K562 (cell line): Measurements from ENCODE around the gene NRDE2. TPM values are rescaled to one million over a fixed set of nuclear protein-coding genes. Genes with fewer than 3 reads are reported as not detected.

ENCODE experiments used
- ATAC-seq: fragments of 200-7000 bp; cut with Tn5 transposase; 3 replicates; pipeline ENCODE4 v1.9.1; 2020; ENCODE audit warnings: moderate library complexity
- BruUV-seq: library from RNA; stranded (reverse); fragments of 400-500 nt; replicated peaks from 2 replicates; lab custom pipeline; 2021; lab: Mats Ljungman, UMichigan
- CTCF ChIA-PET: fragments of 300-600 bp; formaldehyde crosslinking; extraction: SDS; loops from one replicate; lab custom pipeline; 2021; ENCODE audit warnings: low intra/inter-chr PET ratio; lab: Yijun Ruan, JAX
- POLR2A ChIA-PET: fragments of 300-600, 350-650 bp; sonication (Branson Sonifier 250); formaldehyde crosslinking; extraction: SDS; loops from one replicate; lab custom pipeline; 2021; ENCODE audit warnings: antibody characterized with exemption, inconsistent platforms; lab: Yijun Ruan, JAX
- DNase-seq, 4 experiments: peaks; one replicate each; pipeline versions ENCODE4 v3.0.0 to v3.0.0-alpha.2; 2011 to 2018; ENCODE audit warnings: low spot score in 3 of 4, mixed read lengths in 3 of 4; ENCODE audit errors: extremely low read depth in 1 of 4
- FAIRE-seq: peaks from 2 replicates; lab custom pipeline; 2011; peaks lifted over from hg19 to GRCh38; lab: Jason Lieb, UNC
- H2AFZ ChIP-seq: 2 replicates; pipeline ENCODE4 v1.6.0; 2011; ENCODE audit warnings: low read depth, low read length, control low read depth, inconsistent platforms
- H3K27ac ChIP-seq: fragments of 200-600 bp; 3 replicates; pipeline ENCODE4 v1.8.0; 2011; ENCODE audit warnings: low read depth, mild to moderate bottlenecking, control low read depth, inconsistent platforms, low read length, moderate library complexity, mixed read lengths; ENCODE audit errors: extremely low read depth
- H3K27me3 ChIP-seq, 2 experiments: fragments of 300-600 bp in 1 of 2; 2 replicates in 1 of 2; 3 replicates in 1 of 2; pipeline versions ENCODE4 v1.6.0 to v1.8.0; 2011; ENCODE audit warnings: inconsistent platforms in 2 of 2, low read length in 2 of 2, mild to moderate bottlenecking in 1 of 2, mixed read lengths in 1 of 2, moderate library complexity in 1 of 2; ENCODE audit not compliant: control insufficient read depth in 2 of 2, insufficient read depth in 2 of 2
- H3K36me3 ChIP-seq: fragments of 300-600 bp; 3 replicates; pipeline ENCODE4 v1.8.0; 2011; ENCODE audit warnings: mild to moderate bottlenecking, low read length, inconsistent platforms; ENCODE audit not compliant: control insufficient read depth, insufficient read depth
- H3K4me1 ChIP-seq, 2 experiments: fragments of 200-600 bp in 1 of 2; replicated peaks in 1 of 2; 2 replicates in 1 of 2; 3 replicates in 1 of 2; pipeline versions ENCODE4 v1.5.1 to v1.8.0; 2011; ENCODE audit warnings: inconsistent platforms in 2 of 2, low read length in 2 of 2, mild to moderate bottlenecking in 1 of 2, mixed read lengths in 1 of 2, moderate library complexity in 1 of 2; ENCODE audit not compliant: control insufficient read depth in 2 of 2, insufficient read depth in 2 of 2
- H3K4me2 ChIP-seq: 2 replicates; pipeline ENCODE4 v1.6.1; 2011; ENCODE audit warnings: low read length, control low read depth, inconsistent platforms, mixed read lengths; ENCODE audit not compliant: insufficient read depth
- H3K4me3 ChIP-seq: fragments of 200-600 bp; sonication (generic), shearing (Covaris generic); 2 replicates; pipeline ENCODE4 v1.5.1; 2016; ENCODE audit warnings: control low read depth, inconsistent platforms
- H3K79me2 ChIP-seq: fragments of 200-600 bp; 3 replicates; pipeline ENCODE4 v1.8.0; 2011; ENCODE audit warnings: low read length, inconsistent platforms; ENCODE audit not compliant: control insufficient read depth, insufficient read depth
- H3K9ac ChIP-seq, 2 experiments: 2 replicates each; pipeline versions ENCODE4 v1.6.0 to v1.6.1; 2011; ENCODE audit warnings: low read depth in 2 of 2, low read length in 2 of 2, control low read depth in 1 of 2, inconsistent platforms in 1 of 2, mild to moderate bottlenecking in 1 of 2, mixed read lengths in 1 of 2; ENCODE audit not compliant: insufficient read depth in 1 of 2
- H3K9me1 ChIP-seq: one replicate; pipeline ENCODE4 v1.6.0; 2011; ENCODE audit warnings: inconsistent platforms, mild to moderate bottlenecking, low read length, moderate library complexity; ENCODE audit not compliant: control insufficient read depth, insufficient read depth
- H3K9me3 ChIP-seq: replicated peaks from 2 replicates; pipeline ENCODE4 v1.5.1; 2011; ENCODE audit warnings: low read depth, low read length, inconsistent platforms; ENCODE audit not compliant: control insufficient read depth, insufficient read depth
- H4K20me1 ChIP-seq: replicated peaks from 2 replicates; pipeline ENCODE4 v1.6.1; 2011; ENCODE audit warnings: low read length, inconsistent platforms, mixed read lengths; ENCODE audit not compliant: control insufficient read depth, insufficient read depth
- ARID1B ChIP-seq: fragments of 450-650 bp; IDR thresholded peaks from 2 replicates; pipeline ENCODE4 v1.6.1; 2016; ENCODE audit warnings: antibody characterized with exemption, mild to moderate bottlenecking, inconsistent platforms
- BCL6 ChIP-seq: fragments of 250-450 bp; sonication (Bioruptor Pico); IDR thresholded peaks from 2 replicates; pipeline ENCODE4 v1.4.0; 2020
- C11orf30 ChIP-seq: fragments of 450-650 bp; IDR thresholded peaks from 2 replicates; pipeline ENCODE4 v1.6.1; 2016; ENCODE audit warnings: low read depth, mild to moderate bottlenecking
- CBFA2T2 ChIP-seq: fragments of 450-650 bp; conservative IDR thresholded peaks from 2 replicates; pipeline ENCODE4 v1.6.1; 2017; ENCODE audit warnings: mild to moderate bottlenecking
- CBFA2T3 ChIP-seq: fragments of 450-650 bp; IDR thresholded peaks from 2 replicates; pipeline ENCODE4 v1.6.1; 2017
- CBX8 ChIP-seq: fragments of 200-600 bp; sonication (generic); IDR thresholded peaks from 2 replicates; pipeline ENCODE4 v1.6.1; 2012; ENCODE audit warnings: borderline replicate concordance, mixed run types, low read depth, mild to moderate bottlenecking, moderate library complexity, mixed read lengths, low read length, control low read depth, inconsistent platforms; ENCODE audit not compliant: poor library complexity, severe bottlenecking; ENCODE audit errors: extremely low read depth
- FOXK2 ChIP-seq, 2 experiments: fragments of 450-650 bp; IDR thresholded peaks in 1 of 2; conservative IDR thresholded peaks in 1 of 2; 2 replicates each; pipeline ENCODE4 v1.6.1; 2016; ENCODE audit warnings: low read depth in 2 of 2, mild to moderate bottlenecking in 1 of 2
- FOXO4 ChIP-seq: fragments of 450-650 bp; formaldehyde crosslinking; IDR thresholded peaks from 2 replicates; pipeline ENCODE4 v1.4.0; 2020; ENCODE audit warnings: mild to moderate bottlenecking, moderate library complexity
- MAFG ChIP-seq: fragments of 450-650 bp; conservative IDR thresholded peaks from 2 replicates; pipeline ENCODE4 v1.6.1; 2016; ENCODE audit warnings: missing genetic modification characterization, missing compliant biosample characterization
- SRF ChIP-seq, 2 experiments: fragments of 250-450, 450-650 bp in 1 of 2; sonication (Bioruptor Pico) in 1 of 2; sonication (generic) in 1 of 2; formaldehyde crosslinking; IDR thresholded peaks; 2 replicates each; pipeline versions ENCODE4 v1.5.0 to v1.5.1; 2020 to 2022; ENCODE audit warnings: mild to moderate bottlenecking in 1 of 2, missing genetic modification reagents in 1 of 2
- TEAD1 ChIP-seq, 2 experiments: fragments of 450-650 bp in 1 of 2; sonication (generic) in 1 of 2; formaldehyde crosslinking; IDR thresholded peaks; 2 replicates each; pipeline versions ENCODE4 v1.4.0 to v1.8.0; 2020 to 2022; ENCODE audit warnings: mild to moderate bottlenecking in 2 of 2, missing genetic modification reagents in 1 of 2
- TEAD2 ChIP-seq: fragments of 450-650 bp; IDR thresholded peaks from 2 replicates; pipeline ENCODE4 v1.6.1; 2016; ENCODE audit warnings: missing genetic modification characterization, control low read depth, missing compliant biosample characterization
- VEZF1 ChIP-seq: fragments of 200-800 bp; sonication (Bioruptor generic); IDR thresholded peaks from 2 replicates; pipeline ENCODE4 v1.6.1; 2017; ENCODE audit warnings: missing genetic modification characterization, missing compliant biosample characterization
- ZEB2 ChIP-seq: fragments of 450-650 bp; IDR thresholded peaks from 2 replicates; pipeline ENCODE4 v1.6.1; 2016
- ZFP36 ChIP-seq: fragments of 150-350 bp; IDR thresholded peaks from 2 replicates; pipeline ENCODE4 v1.6.1; 2018; ENCODE audit warnings: low read length, low read depth; ENCODE audit not compliant: partially characterized antibody
- ZNF274 ChIP-seq: IDR thresholded peaks from 2 replicates; pipeline ENCODE4 v1.6.1; 2011; ENCODE audit warnings: low read depth, mild to moderate bottlenecking, low read length, moderate library complexity, borderline replicate concordance
- ZNF277 ChIP-seq: fragments of 250-450 bp; sonication (Bioruptor Pico); IDR thresholded peaks from 2 replicates; pipeline ENCODE4 v1.8.0; 2022; ENCODE audit warnings: inconsistent platforms, mild to moderate bottlenecking, moderate library complexity, borderline replicate concordance
- ZNF384 ChIP-seq: IDR thresholded peaks from 2 replicates; pipeline ENCODE4 v1.6.1; 2012; ENCODE audit warnings: low read depth, low read length, improper control_type of control experiment
- WGBS: fragments of 100-300 bp; shearing (Covaris generic); methylation state at CpG from one replicate; pipeline ENCODE4 v1.1.6; 2016; ENCODE audit warnings: low coverage, mixed read lengths; ENCODE audit not compliant: insufficient coverage; ENCODE audit errors: missing lambda C conversion rate; 5-methylcytosine and 5-hydroxymethylcytosine counted together
- in situ Hi-C: fragments of 300-500 bp; cut with MboI; formaldehyde crosslinking; loops from 4 replicates; pipeline ENCODE4 v1.15.0; 2018; ENCODE audit warnings: inconsistent platforms, mixed read lengths
- intact Hi-C: fragments of 100-400 bp; cut with micrococcal nuclease; formaldehyde crosslinking; loops from 2 replicates; pipeline ENCODE4 v1.14.2; 2022
- polyA plus RNA-seq, 8 experiments: library from polyadenylated mRNA; depleted of rRNA in 4 of 8; stranded (reverse) in 5 of 8; unstranded in 3 of 8; fragments of >200 nt; fragmentation: Nextera tagmentation in 2 of 8; fragmentation: Illumina TruSeq in 1 of 8; extraction: Ambion mirVana in 2 of 8; extraction: Trizol in 1 of 8; gene quantifications; 2 replicates each; pipeline versions ENCODE4 v1.2.1 to v1.2.3, GENCODE V29; 2011 to 2014; ENCODE audit warnings: inconsistent platforms in 1 of 8, missing spikeins in 1 of 8
- total RNA-seq, 7 experiments: library from RNA; depleted of rRNA in 6 of 7; stranded (reverse); fragments of >200 nt in 6 of 7; fragmentation: Illumina TruSeq in 2 of 7; extraction: Trizol in 2 of 7; gene quantifications; 2 replicates each; pipeline versions ENCODE4 v1.2.1 to v1.2.3, GENCODE V29; 2011 to 2021; ENCODE audit warnings: low replicate concordance in 1 of 7

NRDE2 gene
- total and polyA plus RNA-seq, 9 of the 15 experiments (the other 6 are each of a cell fraction or from before 2014, with no cell fraction given): 3.3 to 15.0 (median 8.4) TPM

- H3K36me3 ChIP-seq: peaks cover 49% of the 10 kb centered on the region; the same call in 2 of the 3 replicates
- TF ChIP-seq ZNF274: no peak
- peak; percentile 44 for TF ChIP-seq CBFA2T3
- TF ChIP-seq ZNF384: no peak
- TF ChIP-seq ARID1B: peak; percentile 34; the same call in 1 of the 2 replicates
- no peak for TF ChIP-seq FOXO4
- TF ChIP-seq ZEB2: no peak
- no peak for TF ChIP-seq FOXK2 (conservative IDR thresholded peaks at IDR 0.05 in 1 of 2, IDR thresholded peaks at IDR 0.05 in 1 of 2; ENCODE audit: low read depth in 2 of 2)
- TF ChIP-seq MAFG: no peak
- peak; percentile 1; the same call in 1 of the 2 replicates for TF ChIP-seq CBFA2T2
- no peak for TF ChIP-seq ZNF277 (CRISPR knock-in tag)
- TF ChIP-seq C11orf30: no peak
- no peak for TF ChIP-seq TEAD2 (tag)
- TF ChIP-seq ZFP36: no peak
- TF ChIP-seq BCL6 (CRISPR knock-in tag): no peak
- no peak for TF ChIP-seq CBX8
- TF ChIP-seq SRF (CRISPR knock-in tag; IDR thresholded peaks at IDR 0.05): peak in 1 of 2 experiments; percentile 88; a peak in 2 of 4 replicates
- TF ChIP-seq TEAD1 (CRISPR knock-in tag; IDR thresholded peaks at IDR 0.05): no peak
- TF ChIP-seq VEZF1 (CRISPR knock-in tag): peak; percentile 14; the same call in 1 of the 2 replicates
Observed at GRCh38 chr14:90302529-90303303, 29.0 kb downstream of the NRDE2 start.

More at GRCh38 chr14:90302529-90303303, 29.0 kb downstream of the NRDE2 start:
- Histone ChIP-seq H3K9ac (no peak overlapping the region), H3K9me1 (no peaks in the 10 kb centered on the region), H3K27me3 (no peaks in the 10 kb centered on the region), H4K20me1 (no peaks in the 10 kb centered on the region), H3K27ac (no peak overlapping the region), H3K9me3 (no peaks in the 10 kb centered on the region), H3K4me3 (no peak overlapping the region), H3K4me1 (peaks cover 0 to 7% of the 10 kb centered on the region in 2 experiments; a peak in 2 of 5 replicates), H3K4me2 (no peak overlapping the region), H2AFZ (no peak overlapping the region), H3K79me2 (no peaks in the 10 kb centered on the region)
- intact Hi-C loops: loop anchor here (5.0 kb wide), 3 partner anchors 95 to 395 kb away; partner anchors contain the start of gene CALM1
- in situ Hi-C loops: no loop called here
- BruUV-seq: no TSS peak
- FAIRE-seq: no peak
- ATAC-seq: peak; percentile 55; the same call in 1 of the 3 replicates
- DNase-seq: peak in 1 of 4 experiments; percentile 10
- ChIA-PET CTCF (no interaction called here), POLR2A (no interaction called here)
- 43% methylated on average over 10 of the region's 10 CpGs for WGBS
